CD14-positive monocyte (primary cell): ENCODE measurements around the gene SART1. TPM values are rescaled to one million over a fixed set of nuclear protein-coding genes. Genes with fewer than 3 reads are reported as not detected.

Source experiments
- DNase-seq, 3 donors: peaks; one replicate each; pipeline ENCODE4 v3.0.0-alpha.2; 2011 to 2022
- H2AFZ ChIP-seq: 2 replicates; pipeline ENCODE4 v1.6.0; 2012; ENCODE audit warnings: mild to moderate bottlenecking, low read depth, low read length, inconsistent platforms; ENCODE audit not compliant: insufficient read depth, poor library complexity, severe bottlenecking
- H3K27ac ChIP-seq, 2 donors: 1 replicate in 1 of 2; 2 replicates in 1 of 2; pipeline ENCODE4 v1.5.1; 2012 to 2013; ENCODE audit warnings: low read length in 2 of 2, control low read depth in 1 of 2, inconsistent platforms in 1 of 2, low read depth in 1 of 2, mild to moderate bottlenecking in 1 of 2
- H3K27me3 ChIP-seq, 2 donors: one replicate each; pipeline versions ENCODE4 v1.6.0 to v1.6.1; 2011 to 2013; ENCODE audit warnings: low read length in 2 of 2; ENCODE audit not compliant: control insufficient read depth in 2 of 2, insufficient read depth in 2 of 2
- H3K36me3 ChIP-seq, 2 donors: replicated peaks in 1 of 2; 1 replicate in 1 of 2; 2 replicates in 1 of 2; pipeline versions ENCODE4 v1.5.1 to v1.6.1; 2012 to 2013; ENCODE audit warnings: low read length in 2 of 2, control low read depth in 1 of 2, inconsistent platforms in 1 of 2, mild to moderate bottlenecking in 1 of 2; ENCODE audit not compliant: insufficient read depth in 2 of 2, control insufficient read depth in 1 of 2
- H3K4me1 ChIP-seq, 2 donors: 1 replicate in 1 of 2; 2 replicates in 1 of 2; pipeline versions ENCODE4 v1.5.1 to v1.6.1; 2012 to 2013; ENCODE audit warnings: low read length in 2 of 2, control low read depth in 1 of 2, inconsistent platforms in 1 of 2, mild to moderate bottlenecking in 1 of 2, moderate library complexity in 1 of 2; ENCODE audit not compliant: insufficient read depth in 2 of 2, control insufficient read depth in 1 of 2
- H3K4me2 ChIP-seq: replicated peaks from 2 replicates; pipeline ENCODE3; 2012; ENCODE audit warnings: low read length, moderate library complexity, mild to moderate bottlenecking; ENCODE audit not compliant: poor library complexity, severe bottlenecking; ENCODE audit errors: extremely low read depth
- H3K4me3 ChIP-seq, 3 experiments: fragments of 200-600 bp in 1 of 3; sonication (generic) in 1 of 3; replicated peaks in 1 of 3; 1 replicate in 2 of 3; 2 replicates in 1 of 3; pipeline ENCODE4 v1.5.1; 2011 to 2013; ENCODE audit warnings: low read length in 3 of 3, mild to moderate bottlenecking in 3 of 3, control low read depth in 2 of 3, low read depth in 2 of 3, inconsistent platforms in 1 of 3, moderate library complexity in 1 of 3
- H3K79me2 ChIP-seq: 2 replicates; pipeline ENCODE4 v1.6.0; 2012; ENCODE audit warnings: mild to moderate bottlenecking, control low read depth, inconsistent platforms, low read length, moderate library complexity; ENCODE audit not compliant: insufficient read depth
- H3K9ac ChIP-seq: 2 replicates; pipeline ENCODE4 v1.6.0; 2017; ENCODE audit warnings: low read length, mild to moderate bottlenecking; ENCODE audit not compliant: insufficient read depth, poor library complexity, severe bottlenecking
- H3K9me3 ChIP-seq, 2 donors: replicated peaks in 1 of 2; 1 replicate in 1 of 2; 2 replicates in 1 of 2; pipeline versions ENCODE4 v1.5.1 to v1.6.1; 2012 to 2013; ENCODE audit warnings: low read length in 2 of 2, control low read depth in 1 of 2; ENCODE audit not compliant: control insufficient read depth in 1 of 2, insufficient read depth in 1 of 2
- H4K20me1 ChIP-seq: 2 replicates; pipeline ENCODE4 v1.6.0; 2012; ENCODE audit warnings: mild to moderate bottlenecking, low read length, control low read depth, moderate library complexity; ENCODE audit not compliant: insufficient read depth
- H3K27ac Mint-ChIP-seq, 7 donors: one replicate each; pipeline ENCODE4 v1.8.0; 2020; ENCODE audit warnings: mild to moderate bottlenecking in 7 of 7, mixed read lengths in 7 of 7, moderate library complexity in 6 of 7, inconsistent platforms in 2 of 7
- H3K27me3 Mint-ChIP-seq, 3 donors: one replicate each; pipeline ENCODE4 v1.8.0; 2021 to 2022; ENCODE audit warnings: low read depth in 3 of 3, mild to moderate bottlenecking in 3 of 3, mixed read lengths in 3 of 3, moderate library complexity in 3 of 3, inconsistent platforms in 1 of 3
- H3K36me3 Mint-ChIP-seq, 2 donors: one replicate each; pipeline ENCODE4 v1.8.0; 2020; ENCODE audit warnings: mixed read lengths in 2 of 2, inconsistent platforms in 1 of 2, mild to moderate bottlenecking in 1 of 2
- H3K4me1 Mint-ChIP-seq: one replicate; pipeline ENCODE4 v1.8.0; 2020; ENCODE audit warnings: mild to moderate bottlenecking, mixed read lengths
- H3K4me3 Mint-ChIP-seq, 2 donors: one replicate each; pipeline ENCODE4 v1.8.0; 2020; ENCODE audit warnings: mild to moderate bottlenecking in 2 of 2, mixed read lengths in 2 of 2, moderate library complexity in 1 of 2
- H3K9me3 Mint-ChIP-seq, 7 donors: one replicate each; pipeline ENCODE4 v1.8.0; 2020 to 2022; ENCODE audit warnings: mixed read lengths in 7 of 7, mild to moderate bottlenecking in 6 of 7, moderate library complexity in 6 of 7, inconsistent platforms in 2 of 7
- CTCF ChIP-seq: fragments of 200-600 bp; IDR thresholded peaks from one replicate; pipeline ENCODE4 v1.8.0; 2022; ENCODE audit warnings: antibody characterized with exemption, mild to moderate bottlenecking
- WGBS: methylation state at CpG from one replicate; pipeline ENCODE4 v1.1.5; 2013; ENCODE audit warnings: missing lambda C conversion rate; ENCODE audit not compliant: insufficient coverage; 5-methylcytosine and 5-hydroxymethylcytosine counted together
- intact Hi-C, 2 donors: fragments of 100-400 bp; cut with micrococcal nuclease; formaldehyde crosslinking; loops; one replicate each; pipeline versions ENCODE4 v1.15.0 to v1.15.1; 2023
- polyA plus RNA-seq, 3 donors: library from polyadenylated mRNA; depleted of rRNA in 1 of 3; unstranded in 2 of 3; stranded (reverse) in 1 of 3; fragments of 300-500 nt in 2 of 3; fragments of >200 nt in 1 of 3; fragmentation: Illumina TruSeq in 2 of 3; gene quantifications; 1 replicate in 2 of 3; 2 replicates in 1 of 3; pipeline ENCODE4 v1.2.3, GENCODE V29; 2012 to 2021

SART1 gene
- polyA plus RNA-seq, 3 donors, result 8.9 to 52.8 (median 16.1) TPM

- Mint-ChIP-seq H3K4me1 (peaks cover 31% of the 10 kb centered on the region), H3K27ac (peak overlapping the region in 2 of 7 donors; percentile 13 to 24), H3K4me3 (no peak overlapping the region), H3K9me3 (no peaks in the 10 kb centered on the region), H3K27me3 (peaks cover 0 to 1% (median under 1%) of the 10 kb centered on the region in 3 donors), H3K36me3 (peaks cover 26 to 30% of the 10 kb centered on the region in 2 donors)
- no peak overlapping the region for H2AFZ ChIP-seq
- no peaks in the 10 kb centered on the region for H3K27me3 ChIP-seq
- intact Hi-C loops, result loop anchor here in 1 of 2 donors (5.0 kb wide), 1 partner anchor 38 kb away; the partner anchor contains the start of gene FIBP
- TF ChIP-seq CTCF, result no peak
- no peak for DNase-seq
- peaks cover 12 to 28% of the 10 kb centered on the region in 2 donors for H3K36me3 ChIP-seq
- no peak overlapping the region for H3K4me2 ChIP-seq
- no peaks in the 10 kb centered on the region for H3K9me3 ChIP-seq
- no peak overlapping the region for H3K27ac ChIP-seq
- no peak overlapping the region for H3K9ac ChIP-seq
- no peaks in the 10 kb centered on the region for H4K20me1 ChIP-seq
- no peak overlapping the region for H3K4me3 ChIP-seq
- H3K79me2 ChIP-seq, result peaks cover 6% of the 10 kb centered on the region
- peaks cover 25 to 34% of the 10 kb centered on the region in 2 donors for H3K4me1 ChIP-seq
- WGBS, result 100% methylated on average over 1 of the region's 2 CpGs
Measured at GRCh38 chr11:65925397-65925796, 36.1 kb upstream of the SART1 start.

GRCh38 chr11:65927904-65928397, 33.6 kb upstream of the SART1 start:
- peaks cover 0 to 2% (median 1%) of the 10 kb centered on the region in 3 donors for H3K27me3 Mint-ChIP-seq
- Histone ChIP-seq H3K27ac (peak overlapping the region; percentile 72 to 90), H3K27me3 (no peaks in the 10 kb centered on the region), H3K79me2 (no peaks in the 10 kb centered on the region), H3K4me3 (peak overlapping the region; percentile 22 to 71 (median 39)), H2AFZ (peak overlapping the region; percentile 94), H4K20me1 (no peaks in the 10 kb centered on the region), H3K4me2 (peak overlapping the region; percentile 80), H3K4me1 (peaks cover 18 to 26% of the 10 kb centered on the region in 2 donors), H3K9ac (peak overlapping the region; percentile 61), H3K9me3 (no peaks in the 10 kb centered on the region), H3K36me3 (peaks cover 4 to 14% of the 10 kb centered on the region in 2 donors)
- TF ChIP-seq CTCF, result no peak
- peaks cover 28% of the 10 kb centered on the region for H3K4me1 Mint-ChIP-seq
- H3K36me3 Mint-ChIP-seq, result peaks cover 12 to 13% of the 10 kb centered on the region in 2 donors
- 2% methylated on average over 5 of the region's 9 CpGs for WGBS
- peak overlapping the region; percentile 85 to 94 (median 93) for H3K27ac Mint-ChIP-seq
- peak overlapping the region; percentile 77 to 90 for H3K4me3 Mint-ChIP-seq
- no peaks in the 10 kb centered on the region for H3K9me3 Mint-ChIP-seq
- DNase-seq, result peak; percentile 65 to 73 (median 68)
- intact Hi-C loops, result loop anchor here in 1 of 2 donors (5.0 kb wide), 1 partner anchor 41 kb away; the partner anchor contains the start of gene FIBP
